Left ventricle myocardium superior (tissue), 1 donor: ENCODE results near the gene MOAP1. TPM values are rescaled to one million over a fixed set of nuclear protein-coding genes. Genes with fewer than 3 reads are reported as not detected.
"Not testable (repeated sequence)": the region's sequence is repeated elsewhere in the genome, so short reads cannot be mapped to it uniquely, and the experiment has no call there.

Experiments
- ATAC-seq: fragments of 200-7000 bp; cut with Tn5 transposase; one replicate; pipeline ENCODE4 v1.9.1; 2020; ENCODE audit warnings: mild to moderate bottlenecking, moderate library complexity
- DNase-seq: peaks from one replicate; pipeline ENCODE4 v3.0.0-alpha.2; 2020
- intact Hi-C: fragments of 100-400 bp; cut with micrococcal nuclease; formaldehyde crosslinking; loops from one replicate; pipeline ENCODE4 v1.11.0; 2022
- total RNA-seq: library from RNA; stranded (reverse); fragmentation: NEBNext Ultra II Directional; extraction: Animal tissue kit (Norgen Biotek cat#: 25700); gene quantifications from one replicate; pipeline ENCODE4 v1.2.1, GENCODE V29; 2021
- donor health status: DM: no; HTN: yes; CAD: no; lungs with severe emphysema.

MOAP1 gene
- total RNA-seq, 1 donor from 2014 or later = 54.6 TPM

DNA sequence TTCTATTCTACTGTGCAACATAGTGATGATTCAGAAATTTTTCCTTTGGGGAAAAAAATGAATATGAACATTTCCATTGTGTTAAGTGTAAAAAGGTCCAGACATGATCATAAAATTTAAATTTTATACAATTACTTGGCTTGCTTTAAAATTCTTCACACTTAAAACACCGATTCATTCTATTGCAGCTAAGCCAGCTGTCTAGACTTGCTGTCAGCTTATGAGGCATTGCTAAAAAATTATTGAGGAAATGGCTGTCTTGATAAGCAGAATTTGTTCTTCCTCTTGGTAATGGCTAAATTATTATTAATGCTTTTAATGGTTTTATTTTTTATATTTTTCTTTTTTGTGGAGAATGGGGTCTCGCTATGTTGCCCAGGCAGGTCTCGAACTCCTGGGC, 2.3 kb upstream of the MOAP1 start:
- DNase-seq = no peak
- ATAC-seq = no peak
- intact Hi-C loops = no loop called here

DNA sequence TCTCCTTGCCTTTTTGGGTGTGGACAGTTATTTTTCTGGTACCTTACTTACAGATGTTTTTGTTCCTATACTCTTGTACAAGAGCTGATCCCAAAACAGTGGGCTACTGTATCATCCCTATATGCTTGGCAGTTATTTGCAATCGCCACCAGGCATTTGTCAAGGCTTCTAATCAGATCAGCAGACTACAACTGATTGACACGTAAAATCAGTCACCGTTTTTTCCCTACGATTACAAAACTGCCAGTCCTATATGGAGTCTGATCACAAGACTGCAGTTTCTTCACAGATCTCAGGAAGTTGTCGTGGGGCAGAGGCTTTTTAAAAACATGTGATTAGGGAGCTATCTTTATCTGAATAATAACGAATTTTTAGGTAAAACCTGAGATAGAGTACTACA, 1.8 kb upstream of the MOAP1 start:
- ATAC-seq = no peak
- intact Hi-C loops = no loop called here
- DNase-seq = no peak

DNA sequence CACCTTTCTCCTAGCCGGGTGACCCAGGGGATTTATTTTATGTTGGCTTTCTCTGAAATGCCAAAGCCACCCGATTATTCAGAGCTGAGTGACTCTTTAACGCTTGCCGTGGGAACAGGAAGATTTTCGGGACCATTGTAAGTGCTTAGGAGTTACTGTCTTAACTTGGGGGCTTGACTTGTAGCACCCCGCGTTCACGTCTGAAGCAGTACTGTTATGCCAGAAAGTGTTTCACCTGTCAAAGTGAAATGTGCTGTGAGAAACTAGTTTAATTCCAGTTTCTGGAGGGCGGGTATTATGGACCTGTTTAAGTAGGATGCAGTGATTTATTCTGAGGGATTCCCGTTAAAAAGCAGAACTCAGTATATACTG, 638 bp upstream of the MOAP1 start:
- ATAC-seq = no peak
- intact Hi-C loops = no loop called here
- no peak for DNase-seq

DNA sequence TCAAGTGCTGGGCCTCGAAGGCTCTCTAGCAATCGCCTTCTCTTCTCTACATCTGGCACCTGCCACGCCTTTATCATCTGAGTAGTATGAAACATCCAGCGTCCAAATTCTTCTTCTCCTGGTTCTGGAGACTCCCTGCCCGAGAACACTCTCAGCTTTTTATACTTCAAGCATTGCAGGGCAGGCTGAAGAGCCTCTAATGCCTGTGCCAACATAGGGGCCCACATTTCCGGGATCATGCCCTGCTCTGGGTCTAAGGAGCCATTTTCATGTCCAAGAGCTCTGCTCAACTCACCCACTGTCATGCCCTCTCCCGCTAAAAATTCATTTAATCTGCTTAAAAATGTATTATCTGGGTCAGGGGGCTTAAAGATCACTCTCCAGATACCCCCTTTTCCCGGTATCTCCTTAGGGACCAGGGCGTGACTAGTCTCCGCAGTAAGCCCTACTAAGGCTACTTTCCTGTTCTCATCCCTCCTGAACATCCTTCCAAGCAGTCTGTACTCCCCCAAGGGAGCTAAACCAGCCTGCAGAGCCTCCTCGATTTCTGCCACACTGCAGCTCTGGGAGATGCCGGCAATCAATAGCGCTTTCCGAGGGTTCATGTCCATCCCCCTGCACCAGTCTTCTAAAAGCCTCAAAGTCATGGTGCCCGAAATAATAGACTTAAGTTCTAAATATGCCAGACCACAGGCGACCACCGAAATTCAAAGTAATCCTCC, 940 bp downstream of the MOAP1 start:
- DNase-seq = no peak
- intact Hi-C loops = no loop called here
- no peak for ATAC-seq

DNA sequence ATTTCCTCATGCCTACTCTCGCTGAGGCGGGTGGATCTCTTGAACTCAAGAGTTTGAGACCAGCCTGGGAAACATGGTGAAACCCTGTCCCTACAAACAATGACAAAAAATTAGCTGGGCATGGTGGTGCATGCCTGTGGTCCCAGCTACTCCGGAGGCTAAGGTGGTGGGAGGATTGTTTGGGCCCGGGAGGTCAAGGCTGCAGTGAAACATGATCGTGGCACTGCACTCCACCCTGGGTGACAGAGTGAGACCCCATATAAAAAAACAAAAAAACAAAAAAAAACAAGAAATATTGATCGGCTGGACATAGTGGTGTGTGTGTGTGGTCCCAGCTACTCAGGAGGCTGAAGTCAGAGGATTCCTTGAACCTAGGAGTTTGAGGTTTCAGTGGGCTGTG, 9.2 kb downstream of the MOAP1 start:
- intact Hi-C loops = no loop called here
- DNase-seq (no peak), ATAC-seq (no peak)

DNA sequence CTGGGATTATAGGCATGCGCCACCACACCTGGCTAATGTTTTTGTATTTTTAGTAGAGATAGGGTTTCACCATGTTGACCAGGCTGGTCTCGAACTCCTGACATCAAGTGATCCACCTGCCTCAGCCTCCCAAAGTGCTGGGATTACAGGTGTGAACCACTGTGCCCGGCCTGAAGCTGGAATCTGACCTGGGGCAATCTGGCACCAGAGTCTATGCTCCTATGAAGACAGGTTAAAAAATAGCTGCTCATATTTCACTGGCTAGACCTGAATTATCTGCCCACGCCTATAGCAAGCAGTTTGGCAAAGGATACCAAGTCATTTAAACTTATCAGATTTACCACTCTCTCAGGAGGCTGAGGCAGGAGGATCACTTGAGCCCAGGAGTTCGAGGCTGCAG, 10.0 kb downstream of the MOAP1 start:
- DNase-seq, ATAC-seq, intact Hi-C loops: not testable (repeated sequence)

DNA sequence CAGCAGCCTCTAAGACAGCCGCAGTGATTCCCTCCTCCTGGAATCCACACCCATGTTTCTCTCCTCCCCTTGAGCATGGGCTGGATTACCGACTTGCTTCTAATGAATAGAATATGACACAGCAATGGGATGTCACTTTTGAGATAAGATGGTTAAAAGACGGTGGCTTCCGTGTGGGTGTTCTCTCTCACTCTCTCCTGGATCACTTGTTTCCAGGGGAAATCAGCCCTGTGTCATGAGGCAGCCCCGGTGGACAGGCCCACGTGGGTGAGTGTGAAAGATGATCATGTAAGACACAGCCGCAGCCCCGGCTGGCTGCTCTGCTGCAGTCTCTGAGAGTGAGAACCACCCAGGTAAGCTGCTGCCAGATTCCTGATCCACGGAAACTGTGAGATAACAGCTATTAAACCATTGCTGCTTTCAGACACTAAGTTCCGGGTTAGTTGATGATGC, 10.7 kb downstream of the MOAP1 start:
- intact Hi-C loops = no loop called here
- DNase-seq = no peak

DNA sequence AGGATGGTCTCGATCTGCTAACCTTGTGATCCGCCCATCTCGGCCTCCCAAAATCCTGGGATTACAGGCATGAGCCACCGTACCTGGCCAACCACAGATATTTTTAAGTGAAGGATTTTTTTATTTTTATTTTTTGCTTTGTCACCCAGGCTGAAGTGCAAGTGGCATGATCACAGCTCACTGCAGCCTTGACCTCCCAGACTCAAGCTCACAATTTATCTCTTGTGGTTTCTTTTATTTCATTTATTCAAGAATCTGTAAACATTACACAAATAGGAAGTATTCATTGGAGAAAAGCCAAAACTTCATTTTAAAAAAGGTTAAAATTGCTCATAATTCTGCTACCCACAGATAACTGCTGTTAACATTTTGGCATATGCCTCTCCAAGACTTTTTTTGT, 13.3 kb downstream of the MOAP1 start:
- DNase-seq = no peak
- no peak for ATAC-seq
- intact Hi-C loops = no loop called here

More for the DNA sequence above, 10.7 kb downstream of the MOAP1 start:
- ATAC-seq = no peak

DNA sequence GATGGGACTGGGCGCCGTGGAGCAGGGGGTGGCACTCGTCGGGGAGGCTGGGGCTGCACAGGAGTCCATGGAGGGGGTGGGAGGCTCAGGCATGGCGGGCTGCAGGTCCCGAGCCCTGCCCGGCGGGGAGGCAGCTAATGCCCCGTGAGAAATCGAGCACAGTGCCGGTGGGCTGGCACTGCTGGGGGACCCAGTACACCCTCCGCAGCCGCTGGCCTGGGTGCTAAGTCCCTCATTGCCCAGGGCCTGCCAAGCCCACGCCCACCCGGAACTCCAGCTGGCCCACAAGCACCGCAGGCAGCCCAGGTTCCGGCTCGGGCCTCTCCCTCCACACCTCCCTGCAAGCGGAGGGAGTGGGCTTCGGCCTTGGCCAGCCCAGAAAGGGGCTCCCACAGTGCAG, 14.6 kb downstream of the MOAP1 start:
- intact Hi-C loops = not testable (repeated sequence)

DNA sequence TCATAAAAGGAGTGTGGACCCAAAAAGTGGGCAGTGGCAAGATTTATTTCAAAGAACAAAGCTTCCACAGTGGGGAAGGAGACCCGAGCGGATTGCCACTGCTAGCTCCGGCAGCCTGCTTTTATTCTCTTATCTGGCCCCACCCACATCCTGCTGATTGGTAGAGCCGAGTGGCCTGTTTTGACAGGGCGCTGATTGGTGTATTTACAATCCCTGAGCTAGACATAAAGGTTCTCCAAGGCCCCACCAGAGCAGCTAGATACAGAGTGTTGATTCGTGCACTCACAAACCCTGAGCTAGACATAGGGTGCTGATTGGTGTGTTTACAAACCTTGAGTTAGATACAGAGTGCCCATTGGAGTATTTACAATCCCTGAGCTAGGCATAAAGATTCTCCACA, 15.1 kb downstream of the MOAP1 start:
- DNase-seq, intact Hi-C loops: not testable (repeated sequence)

More for the DNA sequence above, 14.6 kb downstream of the MOAP1 start:
- not testable (repeated sequence) for DNase-seq, ATAC-seq

DNA sequence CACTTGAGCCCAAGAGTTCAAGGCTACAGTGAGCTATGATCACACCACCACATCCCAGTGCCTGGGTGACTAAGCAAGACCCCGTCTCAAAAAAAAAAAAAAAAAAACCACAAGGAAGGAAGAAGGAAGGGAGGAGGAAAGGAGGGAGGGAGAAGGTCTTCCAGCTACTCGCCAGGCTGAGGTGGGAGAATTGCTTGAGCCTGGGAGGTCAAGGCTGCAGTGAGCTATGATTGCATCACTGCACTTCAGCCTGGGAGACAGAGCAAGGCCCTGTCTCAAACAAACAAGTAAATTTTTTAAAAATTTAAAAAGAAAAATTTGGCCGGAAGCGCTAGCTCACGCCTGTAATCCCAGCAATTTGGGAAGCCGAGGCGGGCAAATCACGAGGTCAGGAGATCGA, 16.1 kb downstream of the MOAP1 start:
- DNase-seq, intact Hi-C loops, ATAC-seq: not testable (repeated sequence)

More for the DNA sequence above, 15.1 kb downstream of the MOAP1 start:
- ATAC-seq = not testable (repeated sequence)

DNA sequence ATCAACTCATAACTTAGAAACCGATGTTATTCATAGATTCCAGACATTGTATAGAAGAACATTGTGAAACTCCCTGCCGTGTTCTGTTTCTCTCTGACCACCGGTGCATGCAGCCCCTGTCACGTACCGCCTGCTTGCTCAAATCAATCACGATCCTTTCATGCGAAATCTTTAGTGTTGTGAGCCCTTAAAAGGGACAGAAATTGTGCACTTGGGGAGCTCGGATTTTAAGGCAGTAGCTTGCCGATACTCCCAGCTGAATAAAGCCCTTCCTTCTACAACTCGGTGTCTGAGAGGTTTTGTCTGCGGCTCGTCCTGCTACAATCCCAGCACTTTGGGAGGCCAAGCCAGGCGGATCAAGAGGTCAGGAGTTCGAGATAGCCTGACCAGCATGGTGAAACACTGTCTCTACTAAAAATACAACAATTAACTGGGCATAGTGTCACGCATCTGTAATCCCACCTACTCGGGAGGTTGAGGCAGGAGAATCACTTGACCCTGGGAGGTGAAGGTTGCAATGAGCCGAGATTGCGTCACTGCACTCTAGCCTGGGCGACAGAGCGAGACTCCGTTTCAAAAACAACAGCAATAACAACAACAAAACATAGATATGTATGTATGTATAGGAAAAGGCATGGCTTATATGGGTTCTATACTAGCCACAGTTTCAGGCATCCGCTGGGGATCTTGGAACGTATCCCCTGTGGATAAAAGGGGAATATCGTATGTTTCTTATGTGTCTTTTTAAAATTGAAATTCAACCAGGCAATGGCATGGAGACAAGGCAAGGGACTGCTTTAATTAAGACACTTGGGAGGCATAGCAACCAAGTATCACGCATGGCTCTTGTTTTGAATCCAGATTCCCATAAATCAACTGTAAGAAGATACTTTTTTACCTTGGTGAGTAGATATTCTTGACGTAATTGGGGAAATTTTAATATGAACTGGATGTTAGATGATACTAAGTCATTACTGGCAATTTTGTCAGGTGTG, 19.1 kb downstream of the MOAP1 start:
- ATAC-seq, intact Hi-C loops, DNase-seq: not testable (repeated sequence)

DNA sequence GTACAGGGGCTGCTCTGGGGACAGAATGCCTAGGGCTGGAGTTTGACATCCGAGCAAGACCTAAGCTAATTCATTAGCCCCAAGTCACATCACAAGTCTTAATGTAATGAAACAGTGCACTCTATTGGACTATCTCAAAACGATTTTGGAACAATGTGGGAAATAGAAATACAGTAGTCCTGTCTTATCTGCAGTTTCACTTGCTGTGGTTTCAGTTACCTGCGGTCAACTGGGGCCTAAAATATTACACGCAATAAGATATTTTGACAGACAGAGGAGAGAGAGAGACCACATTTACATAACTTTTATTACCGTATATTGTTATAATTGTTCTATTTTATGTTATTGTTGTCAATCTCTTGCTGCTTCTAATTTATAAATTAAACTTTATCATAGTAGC, 21.1 kb downstream of the MOAP1 start:
- no peak for ATAC-seq
- intact Hi-C loops = no loop called here
- DNase-seq = no peak

DNA sequence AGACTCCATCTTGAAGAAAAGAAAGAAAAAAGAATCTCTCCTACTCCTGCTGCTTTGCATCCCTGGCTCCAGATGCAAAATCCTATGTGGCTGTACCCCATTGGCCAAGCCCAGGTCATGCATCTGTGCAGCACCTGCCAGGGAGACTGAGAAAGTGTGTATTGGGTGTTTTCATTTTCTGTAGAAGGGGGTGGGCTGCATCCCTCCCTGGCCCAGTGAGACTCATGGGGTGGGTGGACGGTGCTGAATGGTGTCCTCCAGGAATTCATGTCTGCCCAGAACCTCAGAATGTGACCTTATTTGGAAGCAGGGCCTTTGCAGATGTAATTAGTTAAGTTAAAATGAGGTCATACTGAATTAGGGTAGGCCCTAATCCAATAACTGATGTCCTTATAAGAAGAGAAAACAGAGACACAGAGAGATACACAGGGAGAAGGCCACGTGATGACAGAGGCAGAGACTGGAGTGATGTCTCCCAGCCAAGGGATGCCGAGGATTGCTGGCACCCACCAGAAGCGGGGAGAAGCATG, 23.2 kb downstream of the MOAP1 start:
- intact Hi-C loops = no loop called here
- DNase-seq (no peak), ATAC-seq (no peak)

DNA sequence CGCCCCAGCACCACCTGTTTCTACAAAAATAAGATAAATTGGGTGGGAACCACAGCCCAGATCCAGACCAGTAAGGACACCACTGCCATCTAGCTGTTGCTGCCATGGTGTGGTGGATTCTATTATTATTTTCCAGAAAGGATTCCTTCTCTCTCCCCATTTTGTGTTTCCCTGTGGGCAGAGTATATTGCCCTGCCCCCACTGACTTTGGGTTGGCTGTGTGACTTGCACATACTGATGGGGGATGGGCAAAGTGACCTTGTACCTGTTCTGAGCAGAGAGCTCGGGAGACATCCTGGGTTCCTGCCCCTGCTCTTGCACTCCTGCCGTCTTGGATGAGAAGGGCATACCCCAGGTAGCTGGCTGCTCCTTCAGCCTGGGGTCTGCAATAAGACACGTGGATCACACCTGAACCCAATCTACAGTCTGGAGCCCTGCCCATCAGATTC, 24.3 kb downstream of the MOAP1 start:
- ATAC-seq (no peak), DNase-seq (no peak)
- intact Hi-C loops = no loop called here

DNA sequence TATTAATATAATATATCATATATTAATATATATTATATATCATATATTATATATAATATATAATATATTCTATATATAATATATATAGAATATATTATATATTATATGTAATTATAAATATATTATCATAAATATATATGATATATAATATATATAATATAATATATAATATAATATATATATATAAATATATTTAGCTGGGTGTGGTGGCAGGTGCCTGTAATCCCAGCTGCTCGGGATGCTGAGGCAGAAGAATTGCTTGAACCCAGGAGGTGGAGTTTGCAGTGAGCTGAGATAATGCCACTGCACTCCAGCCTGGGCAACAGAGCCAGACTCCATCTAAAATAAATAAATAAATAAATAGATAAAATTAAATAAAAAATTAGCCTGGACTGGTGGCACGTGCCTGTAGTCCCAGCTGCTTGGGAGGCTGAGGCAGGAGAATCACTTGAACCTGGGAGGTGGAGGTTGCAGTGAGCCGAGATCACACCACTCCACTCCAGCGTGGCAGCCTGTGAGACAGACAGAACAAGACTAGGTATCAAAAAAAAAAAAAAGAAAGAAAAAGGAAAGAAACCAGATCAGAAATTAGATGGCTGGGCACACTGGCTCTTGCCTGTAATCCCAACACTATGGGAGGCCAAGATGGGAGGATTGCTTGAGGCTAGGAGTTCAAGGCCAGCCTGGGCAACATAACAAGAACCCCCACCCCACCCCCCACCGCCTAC, 24.9 kb downstream of the MOAP1 start:
- ATAC-seq, DNase-seq, intact Hi-C loops: not testable (repeated sequence)

DNA sequence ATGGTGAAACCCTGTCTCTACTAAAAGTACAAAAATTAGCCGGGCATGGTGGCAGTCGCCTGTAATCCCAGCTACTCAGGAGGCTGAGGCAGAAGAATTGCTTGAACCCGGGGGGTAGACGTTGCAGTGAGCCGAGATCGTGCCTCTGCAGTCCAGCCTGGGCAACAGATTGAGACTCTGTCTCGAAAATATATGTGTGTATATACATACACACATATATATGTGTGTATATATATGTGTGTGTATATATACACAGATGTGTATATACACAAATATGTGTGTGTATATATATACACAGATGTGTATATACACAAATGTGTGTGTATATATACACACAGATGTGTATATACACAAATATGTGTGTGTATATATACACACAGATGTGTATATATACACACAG, 26.3 kb downstream of the MOAP1 start:
- ATAC-seq, DNase-seq, intact Hi-C loops: not testable (repeated sequence)

DNA sequence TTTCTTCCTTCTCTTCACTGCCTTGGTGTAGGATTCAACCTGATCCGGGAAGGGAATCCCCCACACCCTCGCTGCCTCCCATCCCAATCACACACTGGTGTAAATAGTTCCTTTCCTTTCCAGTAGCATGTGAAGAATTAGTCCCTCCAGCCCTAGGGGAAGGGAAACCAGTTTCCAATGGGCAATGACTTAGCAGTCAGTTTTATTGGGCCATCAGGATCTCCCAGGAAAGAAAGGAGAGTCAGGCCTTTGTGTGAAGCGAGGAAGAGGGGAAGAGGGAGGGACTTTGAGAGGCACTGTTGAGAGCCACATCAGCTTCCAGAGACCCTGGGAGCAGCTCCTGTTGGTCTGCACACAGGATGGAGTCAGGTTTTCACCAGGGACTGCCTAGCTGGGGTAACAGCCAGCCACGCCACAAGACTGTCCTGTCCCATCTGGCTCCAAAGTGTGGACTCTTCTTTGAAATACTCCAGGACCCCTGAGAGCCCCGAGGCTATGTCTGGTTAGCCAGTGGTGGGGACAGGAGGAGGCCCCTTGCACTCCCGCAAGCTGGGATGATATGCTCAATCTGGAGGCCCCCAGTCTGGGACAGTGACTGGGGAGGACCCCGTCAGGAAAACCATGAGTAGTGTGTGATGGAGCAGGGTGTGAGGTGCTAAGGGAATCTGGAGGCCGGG, 27.9 kb downstream of the MOAP1 start:
- no peak for ATAC-seq
- no peak for DNase-seq
- intact Hi-C loops = no loop called here

DNA sequence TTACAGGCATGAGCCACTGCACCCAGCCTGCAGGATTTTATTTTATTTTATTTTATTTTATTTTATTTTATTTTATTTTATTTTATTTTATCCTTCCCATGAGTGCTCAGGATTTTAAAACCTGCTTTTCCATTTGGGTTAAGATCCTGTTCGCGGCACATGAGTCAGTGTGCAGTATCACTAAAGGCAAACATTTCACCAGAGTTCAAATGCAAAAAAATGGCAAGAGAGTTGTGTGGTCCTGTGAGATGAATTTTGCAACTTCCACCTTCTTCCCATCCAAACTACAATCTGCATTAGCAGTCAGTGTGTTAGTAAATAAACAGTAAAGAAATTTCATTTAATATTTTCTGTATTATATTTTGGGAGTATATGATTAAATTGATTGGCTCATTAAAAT, 29.0 kb downstream of the MOAP1 start:
- DNase-seq = no peak
- no peak for ATAC-seq
- intact Hi-C loops = no loop called here
